H1 (cell line): ENCODE data around the gene SPC24. TPM values are rescaled to one million over a fixed set of nuclear protein-coding genes. Genes with fewer than 3 reads are reported as not detected.

Experiments used
- CTCF ChIA-PET: fragments of 300-600 bp; sonication (Branson Sonifier 250); formaldehyde crosslinking; loops from one replicate; lab custom pipeline; 2021; ENCODE audit not compliant: partially characterized antibody; lab: Charles Lee
- POLR2A ChIA-PET: fragments of 300-600 bp; sonication (Branson Sonifier 250); formaldehyde crosslinking; loops from one replicate; lab custom pipeline; 2021; ENCODE audit warnings: inconsistent platforms; ENCODE audit not compliant: partially characterized antibody; lab: Charles Lee
- DNase-seq, 2 experiments: peaks; one replicate each; pipeline versions ENCODE4 v3.0.0 to v3.0.0-alpha.2; 2010 to 2022; ENCODE audit warnings: low spot score in 2 of 2, low read depth in 1 of 2, mixed read lengths in 1 of 2
- FAIRE-seq: peaks from 2 replicates; lab custom pipeline; 2011; peaks lifted over from hg19 to GRCh38; lab: Jason Lieb, UNC
- H2AFZ ChIP-seq: 2 replicates; pipeline ENCODE4 v1.8.1; 2012; ENCODE audit warnings: low read length, inconsistent platforms
- H2AK5ac ChIP-seq: 2 replicates; pipeline ENCODE4 v1.6.1; 2013; ENCODE audit warnings: low read depth, low read length
- H2BK120ac ChIP-seq: replicated peaks from 2 replicates; pipeline ENCODE3; 2013; ENCODE audit warnings: low read depth, low read length, inconsistent platforms
- H2BK12ac ChIP-seq: 2 replicates; pipeline ENCODE4 v1.6.1; 2013; ENCODE audit warnings: low read depth, low read length
- H2BK15ac ChIP-seq: 2 replicates; pipeline ENCODE4 v1.6.1; 2013; ENCODE audit warnings: low read length
- H2BK20ac ChIP-seq: 2 replicates; pipeline ENCODE4 v1.6.1; 2013; ENCODE audit warnings: low read length
- H2BK5ac ChIP-seq: 2 replicates; pipeline ENCODE4 v1.6.1; 2013; ENCODE audit warnings: low read depth, low read length
- H3K14ac ChIP-seq: 2 replicates; pipeline ENCODE4 v1.6.1; 2013; ENCODE audit warnings: inconsistent platforms; ENCODE audit not compliant: insufficient read length
- H3K18ac ChIP-seq: 2 replicates; pipeline ENCODE4 v1.6.1; 2013; ENCODE audit warnings: low read length; ENCODE audit errors: extremely low read depth
- H3K23ac ChIP-seq: 2 replicates; pipeline ENCODE4 v1.6.1; 2013; ENCODE audit warnings: inconsistent platforms; ENCODE audit not compliant: insufficient read length
- H3K23me2 ChIP-seq: 2 replicates; pipeline ENCODE4 v1.6.1; 2013; ENCODE audit warnings: low read depth, low read length
- H3K27ac ChIP-seq: 2 replicates; pipeline ENCODE4 v1.6.1; 2011; ENCODE audit warnings: low read depth, low read length, inconsistent platforms
- H3K27me3 ChIP-seq, 4 experiments: replicated peaks in 1 of 4; 1 replicate in 1 of 4; 2 replicates in 3 of 4; pipeline versions ENCODE4 v1.6.1 to v1.8.1; 2011 to 2013; ENCODE audit warnings: low read length in 3 of 4, mild to moderate bottlenecking in 3 of 4, inconsistent platforms in 2 of 4, mixed read lengths in 2 of 4, moderate library complexity in 1 of 4; ENCODE audit not compliant: control insufficient read depth in 3 of 4, insufficient read depth in 3 of 4; ENCODE audit errors: extremely low read depth in 1 of 4
- H3K36me3 ChIP-seq, 4 experiments: 2 replicates each; pipeline versions ENCODE4 v1.6.1 to v1.8.1; 2011 to 2013; ENCODE audit warnings: mild to moderate bottlenecking in 4 of 4, low read length in 3 of 4, moderate library complexity in 2 of 4, control low read depth in 1 of 4, inconsistent platforms in 1 of 4; ENCODE audit not compliant: insufficient read depth in 4 of 4, control insufficient read depth in 2 of 4
- H3K4ac ChIP-seq: replicated peaks from 2 replicates; pipeline ENCODE3; 2013; ENCODE audit warnings: low read length, low read depth, mixed read lengths, inconsistent platforms; ENCODE audit not compliant: insufficient read length
- H3K4me1 ChIP-seq, 4 experiments: replicated peaks in 1 of 4; 1 replicate in 1 of 4; 2 replicates in 3 of 4; pipeline versions ENCODE4 v1.6.1 to v1.8.1; 2011 to 2013; ENCODE audit warnings: low read length in 3 of 4, inconsistent platforms in 2 of 4, mixed read lengths in 1 of 4; ENCODE audit not compliant: insufficient read depth in 4 of 4, control insufficient read depth in 3 of 4
- H3K4me2 ChIP-seq, 2 experiments: 2 replicates each; pipeline versions ENCODE4 v1.6.1 to v1.8.1; 2011 to 2013; ENCODE audit warnings: low read depth in 2 of 2, low read length in 2 of 2, control low read depth in 1 of 2, inconsistent platforms in 1 of 2, mild to moderate bottlenecking in 1 of 2; ENCODE audit not compliant: insufficient read depth in 1 of 2
- H3K4me3 ChIP-seq, 4 experiments: fragments of 200-600, 300-600 bp in 1 of 4; sonication (generic), shearing (Covaris generic), sonication (Bioruptor Twin) in 1 of 4; 2 replicates each; pipeline versions ENCODE4 v1.5.1 to v1.8.1; 2011 to 2016; ENCODE audit warnings: low read length in 4 of 4, low read depth in 3 of 4, control low read depth in 2 of 4, inconsistent platforms in 2 of 4, mild to moderate bottlenecking in 2 of 4, mixed read lengths in 1 of 4, moderate library complexity in 1 of 4; ENCODE audit not compliant: insufficient read depth in 2 of 4; ENCODE audit errors: extremely low read depth in 1 of 4
- H3K56ac ChIP-seq: replicated peaks from 2 replicates; pipeline ENCODE3; 2013; ENCODE audit warnings: low read depth, mild to moderate bottlenecking, mixed read lengths, low read length, inconsistent platforms; ENCODE audit not compliant: insufficient read length
- H3K79me1 ChIP-seq: 2 replicates; pipeline ENCODE4 v1.6.1; 2013; ENCODE audit warnings: low read depth, low read length, control low read depth
- H3K79me2 ChIP-seq, 2 experiments: 2 replicates each; pipeline versions ENCODE4 v1.6.1 to v1.8.1; 2012 to 2013; ENCODE audit warnings: low read length in 2 of 2, mild to moderate bottlenecking in 2 of 2, inconsistent platforms in 1 of 2; ENCODE audit not compliant: insufficient read depth in 2 of 2, control insufficient read depth in 1 of 2
- H3K9ac ChIP-seq, 4 experiments: replicated peaks in 1 of 4; 1 replicate in 1 of 4; 2 replicates in 3 of 4; pipeline versions ENCODE4 v1.6.1 to v1.8.1; 2011 to 2013; ENCODE audit warnings: low read depth in 3 of 4, low read length in 3 of 4, control low read depth in 2 of 4, mild to moderate bottlenecking in 2 of 4, moderate library complexity in 2 of 4, inconsistent platforms in 1 of 4; ENCODE audit errors: extremely low read depth in 1 of 4
- H3K9me3 ChIP-seq, 2 experiments: 2 replicates each; pipeline versions ENCODE4 v1.6.1 to v1.8.1; 2012 to 2013; ENCODE audit warnings: mild to moderate bottlenecking in 2 of 2, moderate library complexity in 2 of 2, control low read depth in 1 of 2, inconsistent platforms in 1 of 2, low read depth in 1 of 2, low read length in 1 of 2, mixed read lengths in 1 of 2; ENCODE audit not compliant: insufficient read depth in 2 of 2
- H4K20me1 ChIP-seq, 2 experiments: replicated peaks in 1 of 2; 2 replicates each; pipeline versions ENCODE3 to v1.8.1; 2011 to 2013; ENCODE audit warnings: inconsistent platforms in 2 of 2, low read length in 2 of 2, mild to moderate bottlenecking in 1 of 2; ENCODE audit not compliant: insufficient read depth in 2 of 2, control insufficient read depth in 1 of 2
- H4K5ac ChIP-seq: 2 replicates; pipeline ENCODE4 v1.6.1; 2013; ENCODE audit warnings: low read length, low read depth, mixed read lengths, inconsistent platforms; ENCODE audit not compliant: insufficient read length
- H4K8ac ChIP-seq: 2 replicates; pipeline ENCODE4 v1.8.0; 2013; ENCODE audit warnings: mild to moderate bottlenecking, moderate library complexity, low read length, inconsistent platforms; ENCODE audit not compliant: insufficient read depth; ENCODE audit errors: extremely low read depth
- H4K91ac ChIP-seq: replicated peaks from 2 replicates; pipeline ENCODE3; 2013; ENCODE audit warnings: low read length, mixed read lengths, inconsistent platforms; ENCODE audit not compliant: insufficient read length
- EGR1 ChIP-seq: IDR thresholded peaks from 2 replicates; pipeline ENCODE4 v1.6.1; 2011; ENCODE audit warnings: low read depth, low read length, borderline replicate concordance
- TAF7 ChIP-seq: optimal IDR thresholded peaks from 2 replicates; pipeline ENCODE3; 2011; ENCODE audit warnings: low read depth, mild to moderate bottlenecking, inconsistent platforms, low read length, moderate library complexity, borderline replicate concordance
- USF2 ChIP-seq: IDR thresholded peaks from 2 replicates; pipeline ENCODE4 v1.6.1; 2011; ENCODE audit warnings: low read length, improper control_type of control experiment
- WGBS, 2 experiments: shearing (Covaris generic) in 1 of 2; methylation state at CpG; one replicate each; pipeline versions ENCODE4 v1.1.6 to v1.1.7; 2013 to 2015; ENCODE audit warnings: low lambda C conversion rate in 2 of 2, mixed read lengths in 2 of 2, inconsistent platforms in 1 of 2, low coverage in 1 of 2, missing lambda C conversion rate in 1 of 2; ENCODE audit not compliant: insufficient replicate concordance in 2 of 2, insufficient coverage in 1 of 2, insufficient read length in 1 of 2; ENCODE audit errors: extremely low coverage in 1 of 2, missing lambda C conversion rate in 1 of 2; 5-methylcytosine and 5-hydroxymethylcytosine counted together
- polyA plus RNA-seq, 7 experiments: library from polyadenylated mRNA; depleted of rRNA in 3 of 7; stranded (reverse) in 5 of 7; unstranded in 2 of 7; fragments of >200 nt in 5 of 7; fragments of 200-250 nt in 2 of 7; gene quantifications; 1 replicate in 5 of 7; 2 replicates in 1 of 7; 4 replicates in 1 of 7; pipeline versions ENCODE4 v1.2.1 to v1.2.3, GENCODE V29; 2011 to 2013; ENCODE audit warnings: missing spikeins in 2 of 7, mixed read lengths in 2 of 7
- total RNA-seq: library from RNA; stranded (reverse); fragmentation: NEBNext Ultra II Directional; extraction: Animal tissue kit (Norgen Biotek cat#: 25700); gene quantifications from 2 replicates; pipeline ENCODE4 v1.2.1, GENCODE V29; 2021

The SPC24 gene
- total and polyA plus RNA-seq, 2 of the 8 experiments (the other 6 are each of a cell fraction or from before 2014, with no cell fraction given): 17.7 to 42.4 TPM

- H3K9ac ChIP-seq: no peak overlapping the region
- no peaks in the 10 kb centered on the region for H4K20me1 ChIP-seq
- ChIA-PET POLR2A (interaction anchor here (0.9 to 2.0 kb wide), 3 partner anchors 9 to 43 kb away, joined by 3 to 4 read pairs (median 4); partner anchors contain the start of gene SPC24), CTCF (interaction anchor here (0.7 to 1.7 kb wide), 4 partner anchors 11 to 95 kb away, joined by 3 to 6 read pairs (median 4); no protein-coding TSS in a partner anchor)
- DNase-seq (no peak), FAIRE-seq (no peak)
- no peak overlapping the region for H3K14ac ChIP-seq
- H4K5ac ChIP-seq: no peak overlapping the region
- no peak overlapping the region for H3K56ac ChIP-seq
- H3K79me1 ChIP-seq: no peaks in the 10 kb centered on the region; the same call in 1 of the 2 replicates
- H3K18ac ChIP-seq: no peak overlapping the region
- H3K4ac ChIP-seq: no peak overlapping the region
- H2BK120ac ChIP-seq: no peak overlapping the region
- H3K27me3 ChIP-seq: no peaks in the 10 kb centered on the region
- H3K4me2 ChIP-seq: no peak overlapping the region
- no peak overlapping the region for H2AFZ ChIP-seq
- H4K91ac ChIP-seq: no peak overlapping the region
- no peak overlapping the region; the same call in 1 of the 2 replicates for H2AK5ac ChIP-seq
- H4K8ac ChIP-seq: no peak overlapping the region
- peak overlapping the region; percentile 68; the same call in 1 of the 2 replicates for H2BK12ac ChIP-seq
- 84% methylated on average over 7 of the region's 7 CpGs; no CpG with 5 or more reads in 1 of the 2 experiments for WGBS, 2 experiments
- H3K4me1 ChIP-seq: peaks cover 0 to 3% (median 2%) of the 10 kb centered on the region in 4 experiments; a peak in 4 of 7 replicates
- H2BK15ac ChIP-seq: 0 out of 2 replicates have a peak overlapping the region, but pooled peaks have one; percentile 53
- H3K23ac ChIP-seq: no peak overlapping the region
- no peak overlapping the region for H3K27ac ChIP-seq
- peaks cover 0 to 10% (median 2%) of the 10 kb centered on the region in 4 experiments; a peak in 3 of 8 replicates for H3K36me3 ChIP-seq
- H3K79me2 ChIP-seq: no peaks in the 10 kb centered on the region
- H2BK20ac ChIP-seq: 0 out of 2 replicates have a peak overlapping the region, but pooled peaks have one; percentile 48
- peaks cover 6% of the 10 kb centered on the region; the same call in 1 of the 2 replicates for H3K23me2 ChIP-seq
- H2BK5ac ChIP-seq: peak overlapping the region; percentile 40; the same call in 1 of the 2 replicates
- TF ChIP-seq TAF7: no peak
- 0 out of 2 replicates have a peak, but pooled peaks have one; percentile 21 for TF ChIP-seq USF2
- no peak for TF ChIP-seq EGR1
- no peak overlapping the region for H3K4me3 ChIP-seq
- H3K9me3 ChIP-seq: no peaks in the 10 kb centered on the region
Observed at GRCh38 chr19:11198769-11199424, 43.3 kb upstream of the SPC24 start.
